ENCODE measurements around the gene R3HCC1L. TPM values are rescaled to one million over a fixed set of nuclear protein-coding genes. Genes with fewer than 3 reads are reported as not detected.

Gene R3HCC1L
- polyA plus RNA-seq, 1 donor from 2014 or later, result 12.8 TPM

GRCh38 chr10:98258683-98259454 lies 124.4 kb downstream of the R3HCC1L start:
- H3K27me3 ChIP-seq (ENCODE audit: insufficient read depth, low read depth, low read length), result no peaks in the 10 kb centered on the region
- no peaks in the 10 kb centered on the region for H4K20me1 ChIP-seq (ENCODE audit: insufficient read depth)
- no peaks in the 10 kb centered on the region for H3K9me2 ChIP-seq (ENCODE audit: insufficient read depth, low read length)
- H3K9me3 ChIP-seq (ENCODE audit: low read length), result no peaks in the 10 kb centered on the region
- no peak overlapping the region for H2AFZ ChIP-seq (ENCODE audit: low read depth, low read length)
- H3K4me2 ChIP-seq (ENCODE audit: low read length), result no peak overlapping the region
- no peaks in the 10 kb centered on the region for H3K79me2 ChIP-seq (replicated peaks; ENCODE audit: insufficient read depth, low read length)
- no peak overlapping the region for H3K9ac ChIP-seq (ENCODE audit: low read length)
- TF ChIP-seq RAD21 (conservative IDR thresholded peaks at IDR 0.05) (no peak), EP300 (conservative IDR thresholded peaks at IDR 0.05; ENCODE audit: poor library complexity, severe bottlenecking) (no peak), SMC3 (conservative IDR thresholded peaks at IDR 0.05; ENCODE audit: poor library complexity) (no peak), REST (IDR thresholded peaks at IDR 0.05; ENCODE audit: borderline replicate concordance) (no peak), MXI1 (conservative IDR thresholded peaks at IDR 0.05; ENCODE audit: poor library complexity, severe bottlenecking) (no peak), POLR2AphosphoS5 (IDR thresholded peaks at IDR 0.05) (no peak), CTCF (IDR thresholded peaks at IDR 0.05; ENCODE audit: poor library complexity, severe bottlenecking) (no peak)
- H3K4me3 ChIP-seq (ENCODE audit: low read length), result no peak overlapping the region
- H3K27ac ChIP-seq (ENCODE audit: low read length), result no peak overlapping the region
- H3K36me3 ChIP-seq (ENCODE audit: insufficient read depth, low read length), result no peaks in the 10 kb centered on the region
- H3F3A ChIP-seq (ENCODE audit: insufficient read depth, low read length, poor library complexity, severe bottlenecking), result no peaks in the 10 kb centered on the region

GRCh38 chr10:98259606-98260315 lies 125.3 kb downstream of the R3HCC1L start:
- TF ChIP-seq POLR2AphosphoS5 (IDR thresholded peaks at IDR 0.05), result peak; percentile 56
- TF ChIP-seq RAD21 (conservative IDR thresholded peaks at IDR 0.05), result no peak
- peak; percentile 58 for TF ChIP-seq EP300 (conservative IDR thresholded peaks at IDR 0.05; ENCODE audit: poor library complexity, severe bottlenecking)
- no peak for TF ChIP-seq REST (IDR thresholded peaks at IDR 0.05; ENCODE audit: borderline replicate concordance)
- H3K9me3 ChIP-seq (ENCODE audit: low read length), result no peaks in the 10 kb centered on the region
- H3F3A ChIP-seq (ENCODE audit: insufficient read depth, low read length, poor library complexity, severe bottlenecking), result no peaks in the 10 kb centered on the region
- H3K9ac ChIP-seq (ENCODE audit: low read length), result no peak overlapping the region
- H3K36me3 ChIP-seq (ENCODE audit: insufficient read depth, low read length), result no peaks in the 10 kb centered on the region
- H3K79me2 ChIP-seq (replicated peaks; ENCODE audit: insufficient read depth, low read length), result no peaks in the 10 kb centered on the region
- H4K20me1 ChIP-seq (ENCODE audit: insufficient read depth), result no peaks in the 10 kb centered on the region
- no peaks in the 10 kb centered on the region for H3K9me2 ChIP-seq (ENCODE audit: insufficient read depth, low read length)
- H3K4me3 ChIP-seq (ENCODE audit: low read length), result no peak overlapping the region
- H3K4me2 ChIP-seq (ENCODE audit: low read length), result no peak overlapping the region
- H3K27me3 ChIP-seq (ENCODE audit: insufficient read depth, low read depth, low read length), result no peaks in the 10 kb centered on the region
- H3K27ac ChIP-seq (ENCODE audit: low read length), result no peak overlapping the region
- H2AFZ ChIP-seq (ENCODE audit: low read depth, low read length), result no peak overlapping the region

All from neural cell (in vitro differentiated cells).